Lower lobe of right lung (tissue), 2 donors: ENCODE measurements around the gene FAM83E. TPM values are rescaled to one million over a fixed set of nuclear protein-coding genes. Genes with fewer than 3 reads are reported as not detected.
A peak's percentile ranks its signal among the peaks of the same experiment; 100 is the strongest.

Experiments used
- ATAC-seq, 2 donors: fragments of 200-7000 bp; cut with Tn5 transposase; one replicate each; pipeline ENCODE4 v1.9.1; 2020 to 2022; ENCODE audit warnings: mild to moderate bottlenecking in 2 of 2, moderate library complexity in 2 of 2
- DNase-seq: peaks from one replicate; pipeline ENCODE4 v3.0.0-alpha.2; 2020
- H3K27ac ChIP-seq: fragments of 200-600 bp; one replicate; pipeline ENCODE4 v1.8.0; 2022
- H3K27me3 ChIP-seq: fragments of 200-600 bp; one replicate; pipeline ENCODE4 v1.8.0; 2022; ENCODE audit warnings: low read depth
- H3K36me3 ChIP-seq: fragments of 200-600 bp; one replicate; pipeline ENCODE4 v1.8.0; 2022; ENCODE audit warnings: mild to moderate bottlenecking
- H3K4me1 ChIP-seq: fragments of 200-600 bp; one replicate; pipeline ENCODE4 v1.8.0; 2022
- H3K4me3 ChIP-seq: fragments of 200-600 bp; one replicate; pipeline ENCODE4 v1.8.0; 2022; ENCODE audit warnings: mild to moderate bottlenecking
- H3K9me3 ChIP-seq: fragments of 200-600 bp; one replicate; pipeline ENCODE4 v1.8.0; 2022
- CTCF ChIP-seq: fragments of 200-600 bp; IDR thresholded peaks from one replicate; pipeline ENCODE4 v1.8.0; 2022; ENCODE audit warnings: antibody characterized with exemption, mild to moderate bottlenecking
- intact Hi-C: fragments of 100-400 bp; cut with DNase I; formaldehyde crosslinking; loops from one replicate; pipeline ENCODE4 v1.11.0; 2022
- total RNA-seq: library from RNA; stranded (reverse); fragmentation: NEBNext Ultra II Directional; extraction: Animal tissue kit (Norgen Biotek cat#: 25700); gene quantifications from one replicate; pipeline ENCODE4 v1.2.1, GENCODE V29; 2021
- donor health status: DM: no; HTN: yes; CAD: no; lungs with severe emphysema.

Gene FAM83E
- total RNA-seq, 1 donor from 2014 or later, result 34.1 TPM

- ATAC-seq (no peak), DNase-seq (no peak)
- no peak for TF ChIP-seq CTCF
- intact Hi-C loops, result no loop called here
- Histone ChIP-seq H3K36me3 (peaks cover 54% of the 10 kb centered on the region), H3K27ac (peak overlapping the region; percentile 77), H3K9me3 (no peaks in the 10 kb centered on the region), H3K4me3 (no peak overlapping the region), H3K4me1 (peaks cover 62% of the 10 kb centered on the region), H3K27me3 (no peaks in the 10 kb centered on the region)
These were observed 14.9 kb upstream of the FAM83E start for GRCh38 chr19:48629599-48630295.

GRCh38 chr19:48629297-48629598 lies 14.4 kb upstream of the FAM83E start:
- peaks cover 54% of the 10 kb centered on the region for H3K36me3 ChIP-seq

GRCh38 chr19:48628486-48629296 lies 13.8 kb upstream of the FAM83E start:
- ATAC-seq (no peak), DNase-seq (no peak)
- Histone ChIP-seq H3K36me3 (peaks cover 53% of the 10 kb centered on the region), H3K27ac (no peak overlapping the region), H3K4me1 (peaks cover 61% of the 10 kb centered on the region), H3K9me3 (no peaks in the 10 kb centered on the region), H3K4me3 (no peak overlapping the region), H3K27me3 (no peaks in the 10 kb centered on the region)
- intact Hi-C loops, result no loop called here
- TF ChIP-seq CTCF, result no peak

More at GRCh38 chr19:48629297-48629598, 14.4 kb upstream of the FAM83E start:
- intact Hi-C loops, result no loop called here
- ATAC-seq, result no peak
- peak overlapping the region; percentile 77 for H3K27ac ChIP-seq
- no peak for DNase-seq
- H3K4me1 ChIP-seq, result peaks cover 63% of the 10 kb centered on the region
- no peaks in the 10 kb centered on the region for H3K27me3 ChIP-seq
- no peaks in the 10 kb centered on the region for H3K9me3 ChIP-seq
- H3K4me3 ChIP-seq, result no peak overlapping the region
- no peak for TF ChIP-seq CTCF

- H3K36me3 ChIP-seq, result peaks cover 45% of the 10 kb centered on the region
- no peak overlapping the region for H3K27ac ChIP-seq
- no peak for TF ChIP-seq CTCF
- intact Hi-C loops, result no loop called here
- no peak for DNase-seq
- no peaks in the 10 kb centered on the region for H3K9me3 ChIP-seq
- H3K4me3 ChIP-seq, result no peak overlapping the region
- H3K4me1 ChIP-seq, result peaks cover 61% of the 10 kb centered on the region
- no peaks in the 10 kb centered on the region for H3K27me3 ChIP-seq
- no peak for ATAC-seq
These were observed 13.0 kb upstream of the FAM83E start for GRCh38 chr19:48627865-48628314.

- Histone ChIP-seq H3K27me3 (no peaks in the 10 kb centered on the region), H3K4me3 (no peak overlapping the region), H3K4me1 (peaks cover 58% of the 10 kb centered on the region), H3K36me3 (peaks cover 40% of the 10 kb centered on the region), H3K9me3 (no peaks in the 10 kb centered on the region), H3K27ac (no peak overlapping the region)
- intact Hi-C loops, result no loop called here
- ATAC-seq (no peak), DNase-seq (no peak)
- no peak for TF ChIP-seq CTCF
These were observed 12.5 kb upstream of the FAM83E start for GRCh38 chr19:48627201-48627864.
